Testis (tissue), 3 donors: ENCODE data around the gene PTPRS. TPM values are rescaled to one million over a fixed set of nuclear protein-coding genes. Genes with fewer than 3 reads are reported as not detected.
A peak's percentile ranks its signal among the peaks of the same experiment; 100 is the strongest.

Experiments used
- DNase-seq: peaks from one replicate; pipeline ENCODE4 v3.0.0-alpha.2; 2019
- H3K27ac ChIP-seq, 2 donors: fragments of 200-600 bp; sonication (generic); one replicate each; pipeline ENCODE4 v1.5.1; 2019
- H3K27me3 ChIP-seq: fragments of 200-600 bp; sonication (generic); one replicate; pipeline ENCODE4 v1.5.1; 2019
- H3K36me3 ChIP-seq: fragments of 200-600 bp; sonication (generic); one replicate; pipeline ENCODE4 v1.5.1; 2017; ENCODE audit warnings: low read depth; ENCODE audit errors: missing control alignments
- H3K4me1 ChIP-seq: fragments of 200-600 bp; sonication (generic); one replicate; pipeline ENCODE4 v1.5.1; 2019
- H3K4me3 ChIP-seq, 2 donors: fragments of 200-600 bp; sonication (generic); one replicate each; pipeline ENCODE4 v1.5.1; 2017 to 2019
- H3K9me3 ChIP-seq: fragments of 200-600 bp; sonication (generic); one replicate; pipeline ENCODE4 v1.5.1; 2017
- CTCF ChIP-seq, 3 experiments: fragments of 450-650 bp in 2 of 3; fragments of 200-600 bp in 1 of 3; sonication (generic) in 1 of 3; IDR thresholded peaks; one replicate each; pipeline ENCODE4 v1.5.1; 2016 to 2019; ENCODE audit warnings: antibody characterized with exemption in 3 of 3, mild to moderate bottlenecking in 2 of 3, moderate library complexity in 1 of 3
- POLR2A ChIP-seq: fragments of 450-650 bp; IDR thresholded peaks from one replicate; pipeline ENCODE4 v1.6.1; 2017; ENCODE audit warnings: antibody characterized with exemption, mild to moderate bottlenecking, moderate library complexity
- WGBS, 2 donors: methylation state at CpG; one replicate each; pipeline ENCODE4 v1.1.5; 2018; 5-methylcytosine and 5-hydroxymethylcytosine counted together
- intact Hi-C: fragments of 100-400 bp; cut with DNase I; formaldehyde crosslinking; loops from one replicate; pipeline ENCODE4 v1.15.1; 2023; ENCODE audit warnings: low total_unique reads
- polyA plus RNA-seq: library from polyadenylated mRNA; stranded (reverse); fragments of 350-450 nt; fragmentation: Illumina TruSeq; extraction: RNeasy Lipid Tissue Mini Kit (QIAGEN cat#74804); gene quantifications from one replicate; pipeline ENCODE4 v1.2.3, GENCODE V29; 2014; ENCODE audit warnings: low read depth, low replicate concordance; ENCODE audit not compliant: insufficient read depth
- total RNA-seq, 2 donors: library from RNA; depleted of rRNA; stranded (reverse); fragments of >200 nt; gene quantifications; one replicate each; pipeline ENCODE4 v1.2.3, GENCODE V29; 2016

Gene PTPRS
- total and polyA plus RNA-seq, 3 donors from 2014 or later, result 27.1 to 138 (median 85.6) TPM

- TF ChIP-seq CTCF (IDR thresholded peaks at IDR 0.05), result no peak
- TF ChIP-seq POLR2A, result no peak
- Histone ChIP-seq H3K4me1 (no peaks in the 10 kb centered on the region), H3K4me3 (no peak overlapping the region), H3K9me3 (no peaks in the 10 kb centered on the region), H3K36me3 (no peaks in the 10 kb centered on the region), H3K27me3 (no peaks in the 10 kb centered on the region), H3K27ac (no peak overlapping the region)
- DNase-seq, result no peak
- intact Hi-C loops, result no loop called here
- WGBS, 2 donors, result 83 to 89% methylated on average over 9 of the region's 9 CpGs
Observed at GRCh38 chr19:5380215-5380919, 39.8 kb upstream of the PTPRS start.

GRCh38 chr19:5376928-5377327, 36.3 kb upstream of the PTPRS start:
- no peaks in the 10 kb centered on the region for H3K9me3 ChIP-seq
- no peak for DNase-seq
- H3K4me3 ChIP-seq, result no peak overlapping the region
- TF ChIP-seq POLR2A (no peak), CTCF (IDR thresholded peaks at IDR 0.05) (no peak)
- H3K36me3 ChIP-seq, result no peaks in the 10 kb centered on the region
- 87 to 94% methylated on average over 4 of the region's 4 CpGs for WGBS, 2 donors
- H3K4me1 ChIP-seq, result no peaks in the 10 kb centered on the region
- H3K27ac ChIP-seq, result no peak overlapping the region
- H3K27me3 ChIP-seq, result no peaks in the 10 kb centered on the region
- intact Hi-C loops, result no loop called here

GRCh38 chr19:5372572-5373200, 32.1 kb upstream of the PTPRS start:
- H3K36me3 ChIP-seq, result no peaks in the 10 kb centered on the region
- intact Hi-C loops, result no loop called here
- no peaks in the 10 kb centered on the region for H3K27me3 ChIP-seq
- TF ChIP-seq CTCF (IDR thresholded peaks at IDR 0.05), result no peak
- no peak for TF ChIP-seq POLR2A
- WGBS, 2 donors, result 74 to 85% methylated on average over 3 to 4 of the region's 4 CpGs
- H3K4me3 ChIP-seq, result no peak overlapping the region
- H3K4me1 ChIP-seq, result no peaks in the 10 kb centered on the region
- no peak for DNase-seq
- no peaks in the 10 kb centered on the region for H3K9me3 ChIP-seq
- H3K27ac ChIP-seq, result no peak overlapping the region

- Histone ChIP-seq H3K9me3 (no peaks in the 10 kb centered on the region), H3K27ac (no peak overlapping the region), H3K36me3 (no peaks in the 10 kb centered on the region), H3K4me3 (no peak overlapping the region), H3K4me1 (no peaks in the 10 kb centered on the region), H3K27me3 (no peaks in the 10 kb centered on the region)
- WGBS, 2 donors, result 3 to 11% methylated on average over 8 of the region's 8 CpGs
- peak; percentile 69 for DNase-seq
- TF ChIP-seq CTCF (IDR thresholded peaks at IDR 0.05) (peak in 1 of 3 experiments; percentile 25), POLR2A (no peak)
- intact Hi-C loops, result no loop called here
Observed at GRCh38 chr19:5369962-5370367, 29.4 kb upstream of the PTPRS start.

- Histone ChIP-seq H3K9me3 (no peaks in the 10 kb centered on the region), H3K27me3 (no peaks in the 10 kb centered on the region), H3K36me3 (no peaks in the 10 kb centered on the region), H3K4me3 (no peak overlapping the region), H3K4me1 (no peaks in the 10 kb centered on the region), H3K27ac (no peak overlapping the region)
- WGBS, 2 donors, result 87 to 91% methylated on average over 5 of the region's 5 CpGs
- intact Hi-C loops, result no loop called here
- TF ChIP-seq CTCF (IDR thresholded peaks at IDR 0.05), result no peak
- no peak for TF ChIP-seq POLR2A
- no peak for DNase-seq
Observed at GRCh38 chr19:5369304-5369703, 28.7 kb upstream of the PTPRS start.
